IPS-NIHi7 (cell line): ENCODE measurements around the gene PAK3.

Experiments
- DNase-seq: peaks from one replicate; pipeline ENCODE4 v3.0.0; 2012; ENCODE audit warnings: mixed read lengths; ENCODE audit errors: extremely low spot score

Gene PAK3

GRCh38 chrX:111262086-111262485, 166.1 kb downstream of the PAK3 start:
- no peak for DNase-seq

- no peak for DNase-seq
These were observed 168.4 kb downstream of the PAK3 start for GRCh38 chrX:111264385-111264784.

DNA sequence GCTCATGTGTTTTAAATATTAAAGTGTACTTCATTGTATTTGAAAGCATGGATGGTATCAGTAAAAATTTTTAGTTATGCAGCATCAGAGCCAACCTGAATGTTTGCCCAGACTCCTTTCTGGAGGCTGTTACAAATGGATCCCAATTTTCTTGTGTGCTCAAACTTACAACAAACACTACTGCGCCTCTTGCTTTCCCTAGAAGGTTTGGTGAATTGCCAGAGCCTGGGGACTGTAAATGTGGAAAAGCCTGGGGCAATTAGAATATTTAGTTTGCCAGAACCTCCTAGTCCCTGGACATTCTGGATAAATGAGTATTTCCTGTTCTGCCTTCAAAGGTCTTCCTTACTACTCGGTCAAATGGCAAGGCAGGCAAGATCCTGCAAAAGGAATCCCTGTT, 169.5 kb downstream of the PAK3 start:
- DNase-seq, result no peak

GRCh38 chrX:111268506-111268905, 172.5 kb downstream of the PAK3 start:
- DNase-seq, result no peak

GRCh38 chrX:111270339-111270738, 174.3 kb downstream of the PAK3 start, which contains the start of gene CAPN6:
TSS of gene CAPN6 (minus strand) at chrX:111270483. CDS start at chrX:111263936, 6,547 bp downstream.
- peak; percentile 70 for DNase-seq
